ENCODE measurements around the gene DNAI4. TPM values are rescaled to one million over a fixed set of nuclear protein-coding genes. Genes with fewer than 3 reads are reported as not detected.
"Not testable (repeated sequence)": the region's sequence is repeated elsewhere in the genome, so short reads cannot be mapped to it uniquely, and the experiment has no call there.

Gene DNAI4
- total RNA-seq, 2 donors from 2014 or later, result 1.8 to 3.1 TPM

- Mint-ChIP-seq H3K4me1 (ENCODE audit: low read depth) (no peaks in the 10 kb centered on the region), H3K27ac (peak overlapping the region; percentile 28), H3K36me3 (ENCODE audit: insufficient read depth in 2 of 2) (no peaks in the 10 kb centered on the region), H3K4me3 (no peak overlapping the region), H3K27me3 (ENCODE audit: low read depth) (no peaks in the 10 kb centered on the region), H3K9me3 (peaks cover 1 to 2% of the 10 kb centered on the region in 2 donors)
- ATAC-seq (replicated peaks in 1 of 2), result no peak
- no peak for DNase-seq
Observed at GRCh38 chr1:66853379-66853778, 71.3 kb downstream of the DNAI4 start.

- Mint-ChIP-seq H3K9me3 (peaks cover 1 to 2% of the 10 kb centered on the region in 2 donors), H3K27ac (no peak overlapping the region), H3K4me1 (ENCODE audit: low read depth) (no peaks in the 10 kb centered on the region), H3K4me3 (no peak overlapping the region), H3K36me3 (ENCODE audit: insufficient read depth in 2 of 2) (no peaks in the 10 kb centered on the region), H3K27me3 (ENCODE audit: low read depth) (no peaks in the 10 kb centered on the region)
- ATAC-seq (replicated peaks in 1 of 2), result no peak
- DNase-seq, result no peak
Observed at GRCh38 chr1:66852870-66853269, 71.8 kb downstream of the DNAI4 start.

GRCh38 chr1:66850989-66851388 lies 73.7 kb downstream of the DNAI4 start:
- no peak for DNase-seq
- peaks cover 1 to 2% of the 10 kb centered on the region in 2 donors for H3K9me3 Mint-ChIP-seq
- no peaks in the 10 kb centered on the region for H3K27me3 Mint-ChIP-seq (ENCODE audit: low read depth)
- H3K36me3 Mint-ChIP-seq (ENCODE audit: insufficient read depth in 2 of 2), result no peaks in the 10 kb centered on the region
- ATAC-seq (replicated peaks in 1 of 2), result no peak
- no peaks in the 10 kb centered on the region for H3K4me1 Mint-ChIP-seq (ENCODE audit: low read depth)
- no peak overlapping the region for H3K4me3 Mint-ChIP-seq
- no peak overlapping the region for H3K27ac Mint-ChIP-seq

DNA sequence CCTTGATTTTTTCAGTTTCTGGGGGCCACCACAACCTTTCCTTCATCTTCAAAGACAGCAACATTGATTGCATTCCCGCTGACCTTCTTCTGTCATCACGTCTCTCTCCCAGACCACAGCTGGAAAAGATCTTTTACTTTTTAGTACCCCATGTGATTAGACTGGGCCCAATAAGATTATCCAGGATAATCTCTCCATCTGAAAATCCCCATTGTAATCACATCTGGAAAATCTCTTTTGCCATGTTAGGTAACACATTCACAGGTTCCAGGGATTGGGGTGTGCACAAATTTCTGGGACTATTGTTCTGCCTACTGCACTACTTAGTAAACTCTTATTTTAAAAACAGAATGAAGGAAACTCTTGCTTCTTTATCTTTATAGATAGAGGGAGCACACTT lies 76.5 kb downstream of the DNAI4 start:
- peaks cover 1 to 2% of the 10 kb centered on the region in 2 donors for H3K9me3 Mint-ChIP-seq
- H3K27me3 Mint-ChIP-seq (ENCODE audit: low read depth), result no peaks in the 10 kb centered on the region
- H3K27ac Mint-ChIP-seq, result no peak overlapping the region
- H3K36me3 Mint-ChIP-seq (ENCODE audit: insufficient read depth in 2 of 2), result no peaks in the 10 kb centered on the region
- no peak for DNase-seq
- H3K4me1 Mint-ChIP-seq (ENCODE audit: low read depth), result no peaks in the 10 kb centered on the region
- no peak overlapping the region for H3K4me3 Mint-ChIP-seq
- ATAC-seq (replicated peaks in 1 of 2), result no peak

DNA sequence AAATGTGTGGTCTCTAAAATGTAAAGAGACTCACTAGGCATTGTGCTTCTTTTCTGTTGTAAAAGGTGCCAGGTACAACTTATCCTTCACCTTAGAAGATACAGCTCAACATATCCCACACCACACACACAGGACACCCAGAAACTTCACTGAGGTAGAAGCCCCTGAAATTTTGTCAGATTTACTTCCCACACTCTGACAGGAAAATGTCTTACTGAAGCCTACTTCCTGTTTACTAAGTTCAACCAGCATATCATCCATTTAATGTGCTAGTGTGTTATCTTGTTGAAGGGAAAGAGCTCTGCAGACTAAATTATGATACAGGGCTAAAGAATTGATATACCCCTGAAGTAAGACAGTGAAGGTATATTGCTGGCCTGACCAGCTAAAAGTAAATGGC lies 83.7 kb downstream of the DNAI4 start:
- Mint-ChIP-seq H3K27ac (peak overlapping the region; percentile 89), H3K4me1 (ENCODE audit: low read depth) (peaks cover 15% of the 10 kb centered on the region), H3K36me3 (ENCODE audit: insufficient read depth in 2 of 2) (no peaks in the 10 kb centered on the region), H3K4me3 (no peak overlapping the region), H3K9me3 (no peaks in the 10 kb centered on the region), H3K27me3 (ENCODE audit: low read depth) (no peaks in the 10 kb centered on the region)
- ATAC-seq (replicated peaks in 1 of 2) (no peak), DNase-seq (no peak)

DNA sequence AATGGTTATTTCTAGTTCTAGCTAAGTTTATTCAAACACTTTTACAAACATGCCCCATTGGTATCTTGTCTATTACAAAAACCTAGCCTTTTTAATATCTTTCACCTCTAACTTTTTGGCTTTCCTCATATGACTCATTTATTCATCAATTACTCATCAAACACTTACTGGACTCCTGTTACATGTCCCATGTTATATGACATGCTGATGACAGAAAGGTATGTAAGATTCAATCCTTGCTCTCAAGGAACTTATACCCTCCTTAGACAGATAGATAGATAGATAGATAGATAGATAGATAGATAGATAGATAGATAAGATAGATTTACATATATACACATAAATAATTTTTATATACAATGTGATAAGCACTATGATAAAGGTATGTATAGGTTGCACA lies 89.7 kb downstream of the DNAI4 start:
- no peaks in the 10 kb centered on the region for H3K36me3 Mint-ChIP-seq (ENCODE audit: insufficient read depth in 2 of 2)
- no peak for DNase-seq
- no peak for ATAC-seq (replicated peaks in 1 of 2)
- H3K4me1 Mint-ChIP-seq (ENCODE audit: low read depth), result peaks cover 6% of the 10 kb centered on the region
- H3K9me3 Mint-ChIP-seq, result no peaks in the 10 kb centered on the region
- H3K27me3 Mint-ChIP-seq (ENCODE audit: low read depth), result no peaks in the 10 kb centered on the region
- no peak overlapping the region for H3K27ac Mint-ChIP-seq
- no peak overlapping the region for H3K4me3 Mint-ChIP-seq

DNA sequence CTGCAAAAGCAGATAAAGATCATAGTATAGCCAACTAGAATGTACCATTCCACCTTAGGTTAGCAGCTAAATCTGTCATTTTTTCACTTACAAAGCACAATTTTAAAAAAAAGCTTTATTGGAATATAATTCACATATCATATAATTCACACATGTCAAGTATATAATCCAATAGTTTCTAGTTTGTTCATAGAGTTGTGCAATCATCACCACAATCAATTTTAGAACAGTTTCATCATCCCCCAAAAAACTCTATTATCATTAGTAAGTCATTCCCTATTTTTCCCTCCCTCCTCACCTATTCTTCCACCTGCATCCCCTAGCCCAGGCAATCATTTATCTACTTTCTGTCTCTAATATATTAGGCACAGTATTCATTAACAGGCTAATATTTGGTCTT lies 91.5 kb downstream of the DNAI4 start:
- Mint-ChIP-seq H3K9me3 (no peaks in the 10 kb centered on the region), H3K4me3 (no peak overlapping the region), H3K4me1 (ENCODE audit: low read depth) (no peaks in the 10 kb centered on the region), H3K27me3 (ENCODE audit: low read depth) (no peaks in the 10 kb centered on the region), H3K27ac (peak overlapping the region; percentile 7), H3K36me3 (ENCODE audit: insufficient read depth in 2 of 2) (no peaks in the 10 kb centered on the region)
- no peak for DNase-seq
- no peak for ATAC-seq (replicated peaks in 1 of 2)

DNA sequence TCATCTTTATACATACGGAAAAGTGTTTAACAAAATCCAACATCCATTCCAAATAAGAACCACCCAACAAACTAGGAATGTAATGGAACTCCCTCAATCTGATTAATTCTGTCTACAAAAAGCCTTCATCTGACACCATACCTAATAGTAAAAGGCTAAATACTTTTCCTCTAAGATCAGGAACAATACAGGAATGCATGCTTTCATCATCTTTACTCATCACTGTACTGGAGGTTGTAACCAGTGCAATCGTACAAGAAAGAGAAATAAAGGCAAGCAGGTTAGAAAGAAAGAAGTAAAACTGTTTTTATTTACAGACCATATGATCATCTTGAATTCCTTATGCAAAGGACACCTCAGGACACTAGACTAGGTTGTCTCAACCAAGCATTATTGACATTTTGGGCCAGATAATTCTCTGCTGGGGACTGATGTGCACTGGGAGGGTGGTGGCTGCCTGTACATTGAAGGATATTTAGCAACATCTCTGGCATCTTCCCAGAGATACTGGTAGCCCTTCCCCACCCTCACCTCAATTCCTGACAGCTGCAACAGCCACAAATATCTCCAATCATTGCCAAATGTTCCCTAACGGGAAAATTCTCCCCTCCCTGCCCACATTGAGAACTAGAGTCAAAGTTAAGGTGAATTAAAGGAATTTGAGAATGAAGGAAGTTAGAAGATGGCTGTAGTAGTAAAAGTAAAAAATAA lies 93.0 kb downstream of the DNAI4 start:
- ATAC-seq (replicated peaks in 1 of 2), result no peak
- H3K9me3 Mint-ChIP-seq, result no peaks in the 10 kb centered on the region
- no peaks in the 10 kb centered on the region for H3K36me3 Mint-ChIP-seq (ENCODE audit: insufficient read depth in 2 of 2)
- DNase-seq, result no peak
- H3K27me3 Mint-ChIP-seq (ENCODE audit: low read depth), result no peaks in the 10 kb centered on the region
- H3K27ac Mint-ChIP-seq, result no peak overlapping the region
- no peak overlapping the region for H3K4me3 Mint-ChIP-seq
- H3K4me1 Mint-ChIP-seq (ENCODE audit: low read depth), result no peaks in the 10 kb centered on the region

GRCh38 chr1:66824771-66825170 lies 99.9 kb downstream of the DNAI4 start:
- Mint-ChIP-seq H3K9me3 (no peaks in the 10 kb centered on the region), H3K36me3 (ENCODE audit: insufficient read depth in 2 of 2) (peaks cover 0 to 1% of the 10 kb centered on the region in 2 donors), H3K27ac (no peak overlapping the region), H3K4me3 (no peak overlapping the region), H3K4me1 (ENCODE audit: low read depth) (no peaks in the 10 kb centered on the region), H3K27me3 (ENCODE audit: low read depth) (no peaks in the 10 kb centered on the region)
- no peak for DNase-seq
- no peak for ATAC-seq (replicated peaks in 1 of 2)

GRCh38 chr1:66809736-66810326 lies 114.8 kb downstream of the DNAI4 start:
- ATAC-seq (replicated peaks in 1 of 2), result no peak
- peaks cover 0 to 6% of the 10 kb centered on the region in 2 donors for H3K9me3 Mint-ChIP-seq
- no peak for DNase-seq
- H3K27me3 Mint-ChIP-seq (ENCODE audit: low read depth), result no peaks in the 10 kb centered on the region
- no peak overlapping the region for H3K4me3 Mint-ChIP-seq
- no peak overlapping the region for H3K27ac Mint-ChIP-seq
- H3K36me3 Mint-ChIP-seq (ENCODE audit: insufficient read depth in 2 of 2), result no peaks in the 10 kb centered on the region
- no peaks in the 10 kb centered on the region for H3K4me1 Mint-ChIP-seq (ENCODE audit: low read depth)

DNA sequence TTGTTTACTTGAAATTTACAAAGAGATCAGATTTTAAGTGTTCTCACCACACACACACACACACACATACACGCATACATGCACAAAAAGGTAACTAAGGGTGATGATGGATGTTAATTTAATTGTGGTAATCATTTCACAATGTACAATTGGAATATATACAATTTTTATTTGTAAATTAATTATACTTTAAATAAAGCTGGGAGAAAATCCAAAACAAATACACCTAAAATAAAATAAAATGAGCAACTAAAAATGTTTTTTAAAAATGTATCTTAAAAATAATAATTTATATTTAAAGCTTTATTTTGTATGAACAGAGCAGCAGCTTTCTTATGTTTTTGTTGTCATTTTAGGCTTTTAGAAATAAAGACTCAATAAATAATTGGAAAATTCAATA lies 115.4 kb downstream of the DNAI4 start:
- H3K4me3 Mint-ChIP-seq, result no peak overlapping the region
- H3K27ac Mint-ChIP-seq, result no peak overlapping the region
- H3K9me3 Mint-ChIP-seq, result peaks cover 2 to 6% of the 10 kb centered on the region in 2 donors
- no peak for DNase-seq
- no peaks in the 10 kb centered on the region for H3K4me1 Mint-ChIP-seq (ENCODE audit: low read depth)
- H3K27me3 Mint-ChIP-seq (ENCODE audit: low read depth), result no peaks in the 10 kb centered on the region
- H3K36me3 Mint-ChIP-seq (ENCODE audit: insufficient read depth in 2 of 2), result no peaks in the 10 kb centered on the region
- no peak for ATAC-seq (replicated peaks in 1 of 2)

DNA sequence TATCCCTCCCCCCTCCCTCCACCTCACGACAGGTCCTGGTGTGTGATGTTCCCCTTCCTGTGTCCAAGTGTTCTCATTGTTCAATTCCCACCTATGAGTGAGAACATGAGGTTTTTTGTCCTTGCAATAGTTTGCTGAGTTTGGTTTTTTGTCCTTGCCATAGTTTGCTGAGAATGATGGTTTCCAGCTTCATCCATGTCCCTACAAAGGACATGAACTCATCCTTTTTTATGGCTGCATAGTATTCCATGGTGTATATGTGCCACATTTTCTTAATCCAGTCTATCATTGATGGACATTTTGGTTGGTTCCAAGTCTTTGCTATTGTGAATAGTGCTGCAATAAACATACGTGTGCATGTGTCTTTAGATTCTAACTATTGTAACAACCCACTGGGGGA lies 128.8 kb downstream of the DNAI4 start:
- DNase-seq, result not testable (repeated sequence)

DNA sequence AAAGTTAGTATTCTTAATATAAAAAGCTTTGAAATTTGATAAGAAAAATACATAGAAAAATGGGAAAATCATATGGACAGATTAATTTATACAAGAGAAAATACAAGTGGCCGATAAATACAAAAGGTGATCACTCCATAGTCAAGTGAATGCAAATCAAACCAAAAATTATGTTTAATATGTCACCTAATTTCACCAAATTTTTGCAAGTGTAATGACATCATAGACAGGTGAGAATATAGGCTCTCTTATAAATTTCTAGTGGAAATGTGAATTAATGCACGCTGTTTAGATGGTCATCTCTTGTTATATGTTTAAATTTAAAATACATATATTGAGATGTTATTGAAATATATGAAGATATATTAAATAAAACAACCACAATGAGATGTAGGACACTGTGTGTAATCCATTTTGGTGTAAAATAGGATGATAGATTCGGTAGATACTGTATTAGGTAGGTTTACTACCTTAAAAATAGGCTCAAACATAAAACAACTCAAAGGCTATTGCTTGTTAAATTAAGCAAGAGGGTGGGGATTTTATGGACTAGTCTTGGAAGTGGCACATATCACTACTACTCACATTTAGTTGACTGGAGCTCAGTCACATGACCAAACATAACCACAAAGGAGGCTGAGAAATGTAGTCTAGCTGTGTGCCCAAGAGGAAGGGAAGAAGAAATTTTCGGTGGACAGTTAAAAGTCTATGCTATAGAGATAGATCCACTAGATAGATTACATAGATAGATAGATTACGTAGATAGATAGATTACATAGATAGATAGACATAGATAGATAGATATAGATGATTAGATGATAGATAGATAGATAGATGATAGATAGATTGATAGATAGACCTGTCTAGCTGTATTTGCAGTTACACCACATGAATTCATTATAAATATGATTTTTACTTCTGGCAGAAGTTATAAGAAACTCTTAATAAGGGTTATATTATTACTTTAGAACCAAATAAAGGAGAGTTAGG lies 132.7 kb downstream of the DNAI4 start:
- Mint-ChIP-seq H3K4me3 (no peak overlapping the region), H3K4me1 (ENCODE audit: low read depth) (peaks cover 17% of the 10 kb centered on the region), H3K9me3 (no peaks in the 10 kb centered on the region), H3K27me3 (ENCODE audit: low read depth) (no peaks in the 10 kb centered on the region), H3K27ac (no peak overlapping the region), H3K36me3 (ENCODE audit: insufficient read depth in 2 of 2) (no peaks in the 10 kb centered on the region)
- ATAC-seq (replicated peaks in 1 of 2), result no peak
- no peak for DNase-seq

More for the DNA sequence above, 128.8 kb downstream of the DNAI4 start:
- not testable (repeated sequence) for H3K4me1 Mint-ChIP-seq (ENCODE audit: low read depth); H3K27ac Mint-ChIP-seq; H3K27me3 Mint-ChIP-seq (ENCODE audit: low read depth); H3K9me3 Mint-ChIP-seq; H3K36me3 Mint-ChIP-seq (ENCODE audit: insufficient read depth in 2 of 2); H3K4me3 Mint-ChIP-seq; ATAC-seq (replicated peaks in 1 of 2)
